ENCODE data around the gene YARS1.

The YARS1 gene

DNA sequence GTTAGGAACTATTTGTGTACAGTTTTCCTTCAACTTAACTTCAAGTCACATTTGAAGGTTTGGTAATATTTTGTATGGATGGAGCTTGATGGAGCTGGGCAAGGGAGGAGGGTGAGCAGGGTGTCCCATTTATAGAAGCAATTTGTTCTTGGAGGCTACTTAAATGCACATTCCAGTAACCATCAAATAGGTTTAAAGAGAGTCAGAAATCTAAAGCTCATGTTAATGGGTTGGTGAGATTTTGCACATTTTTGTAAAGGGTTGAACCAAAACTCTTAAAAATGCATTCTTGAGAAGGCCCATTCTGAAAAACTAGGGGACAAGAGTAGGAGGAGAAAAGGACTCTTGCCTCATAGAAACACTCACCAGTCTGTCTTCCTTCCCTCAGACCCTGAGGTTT is 43.4 kb upstream of the YARS1 start:
- H3K27ac ChIP-seq: no peak overlapping the region
- TF ChIP-seq, protein P1, sequence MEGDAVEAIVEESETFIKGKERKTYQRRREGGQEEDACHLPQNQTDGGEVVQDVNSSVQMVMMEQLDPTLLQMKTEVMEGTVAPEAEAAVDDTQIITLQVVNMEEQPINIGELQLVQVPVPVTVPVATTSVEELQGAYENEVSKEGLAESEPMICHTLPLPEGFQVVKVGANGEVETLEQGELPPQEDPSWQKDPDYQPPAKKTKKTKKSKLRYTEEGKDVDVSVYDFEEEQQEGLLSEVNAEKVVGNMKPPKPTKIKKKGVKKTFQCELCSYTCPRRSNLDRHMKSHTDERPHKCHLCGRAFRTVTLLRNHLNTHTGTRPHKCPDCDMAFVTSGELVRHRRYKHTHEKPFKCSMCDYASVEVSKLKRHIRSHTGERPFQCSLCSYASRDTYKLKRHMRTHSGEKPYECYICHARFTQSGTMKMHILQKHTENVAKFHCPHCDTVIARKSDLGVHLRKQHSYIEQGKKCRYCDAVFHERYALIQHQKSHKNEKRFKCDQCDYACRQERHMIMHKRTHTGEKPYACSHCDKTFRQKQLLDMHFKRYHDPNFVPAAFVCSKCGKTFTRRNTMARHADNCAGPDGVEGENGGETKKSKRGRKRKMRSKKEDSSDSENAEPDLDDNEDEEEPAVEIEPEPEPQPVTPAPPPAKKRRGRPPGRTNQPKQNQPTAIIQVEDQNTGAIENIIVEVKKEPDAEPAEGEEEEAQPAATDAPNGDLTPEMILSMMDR (IDR thresholded peaks at IDR 0.05): no peak
- TF ChIP-seq ZFX (IDR thresholded peaks at IDR 0.05; ENCODE audit: borderline replicate concordance): no peak

DNA sequence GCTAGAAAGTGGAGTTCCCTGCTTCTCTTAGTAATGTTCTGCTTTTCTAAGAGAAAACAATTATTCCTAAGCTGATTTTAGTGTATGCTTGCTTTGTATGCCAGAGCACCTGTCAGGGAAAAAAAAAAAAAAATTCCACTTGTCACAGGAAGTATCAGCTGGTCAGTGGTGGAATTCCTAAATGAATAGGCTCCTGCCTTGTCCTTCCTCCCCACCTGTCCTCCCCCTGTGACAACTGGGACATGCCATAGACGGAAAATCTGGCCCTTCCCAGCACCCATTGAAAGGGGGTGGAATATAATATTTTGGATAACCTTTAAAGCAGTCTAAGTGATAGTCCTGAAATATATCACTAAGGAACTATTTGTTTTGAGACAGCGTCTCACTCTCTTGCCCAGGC is 42.8 kb upstream of the YARS1 start:
- no peak overlapping the region for H3K27ac ChIP-seq
- TF ChIP-seq ZFX (IDR thresholded peaks at IDR 0.05; ENCODE audit: borderline replicate concordance): no peak
- TF ChIP-seq, protein P1 (IDR thresholded peaks at IDR 0.05): no peak

DNA sequence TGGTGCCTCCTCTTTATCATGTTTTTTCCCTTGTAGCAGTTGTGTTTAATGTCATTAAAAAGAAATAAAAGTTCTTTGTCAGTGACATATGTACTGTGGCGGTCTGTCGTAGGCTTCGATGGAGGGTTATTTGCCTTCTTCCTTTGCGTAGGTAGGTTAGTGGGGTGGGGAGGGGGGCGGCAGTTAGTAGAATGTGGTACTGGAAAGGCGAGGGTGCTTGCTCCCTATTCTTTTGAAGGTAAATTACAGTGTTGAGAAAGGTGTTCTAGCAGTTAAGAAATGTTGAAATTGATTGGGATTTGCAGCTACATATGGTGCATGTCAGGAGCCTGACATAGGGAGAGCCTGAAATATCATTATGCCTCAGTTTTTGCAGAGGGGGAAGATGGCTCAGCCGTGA is 41.6 kb upstream of the YARS1 start:
- no peak for TF ChIP-seq ZFX (IDR thresholded peaks at IDR 0.05; ENCODE audit: borderline replicate concordance)
- TF ChIP-seq, protein P1 (IDR thresholded peaks at IDR 0.05): no peak
- H3K27ac ChIP-seq: no peak overlapping the region

DNA sequence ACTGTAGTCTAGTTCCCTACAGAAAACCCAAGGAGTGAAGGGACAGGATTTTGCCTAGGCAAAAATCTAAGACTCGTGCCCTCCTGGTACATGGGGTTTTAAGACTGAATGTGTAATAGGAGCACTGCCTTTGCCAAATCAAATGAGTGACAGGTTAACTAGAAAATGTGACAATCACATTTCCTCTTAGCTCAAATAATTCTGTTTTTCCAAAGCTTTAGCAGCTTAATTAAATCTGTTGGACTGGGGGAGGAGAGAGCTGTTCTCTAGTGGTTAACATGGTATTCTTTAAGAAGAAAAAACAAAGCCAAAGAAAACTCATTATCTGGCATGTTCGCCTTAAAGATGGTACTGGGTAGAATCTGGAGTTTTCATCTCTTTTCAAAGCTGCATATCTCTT is 41.0 kb upstream of the YARS1 start:
- H3K27ac ChIP-seq: no peak overlapping the region
- TF ChIP-seq, protein P1 (IDR thresholded peaks at IDR 0.05): no peak
- no peak for TF ChIP-seq ZFX (IDR thresholded peaks at IDR 0.05; ENCODE audit: borderline replicate concordance)

DNA sequence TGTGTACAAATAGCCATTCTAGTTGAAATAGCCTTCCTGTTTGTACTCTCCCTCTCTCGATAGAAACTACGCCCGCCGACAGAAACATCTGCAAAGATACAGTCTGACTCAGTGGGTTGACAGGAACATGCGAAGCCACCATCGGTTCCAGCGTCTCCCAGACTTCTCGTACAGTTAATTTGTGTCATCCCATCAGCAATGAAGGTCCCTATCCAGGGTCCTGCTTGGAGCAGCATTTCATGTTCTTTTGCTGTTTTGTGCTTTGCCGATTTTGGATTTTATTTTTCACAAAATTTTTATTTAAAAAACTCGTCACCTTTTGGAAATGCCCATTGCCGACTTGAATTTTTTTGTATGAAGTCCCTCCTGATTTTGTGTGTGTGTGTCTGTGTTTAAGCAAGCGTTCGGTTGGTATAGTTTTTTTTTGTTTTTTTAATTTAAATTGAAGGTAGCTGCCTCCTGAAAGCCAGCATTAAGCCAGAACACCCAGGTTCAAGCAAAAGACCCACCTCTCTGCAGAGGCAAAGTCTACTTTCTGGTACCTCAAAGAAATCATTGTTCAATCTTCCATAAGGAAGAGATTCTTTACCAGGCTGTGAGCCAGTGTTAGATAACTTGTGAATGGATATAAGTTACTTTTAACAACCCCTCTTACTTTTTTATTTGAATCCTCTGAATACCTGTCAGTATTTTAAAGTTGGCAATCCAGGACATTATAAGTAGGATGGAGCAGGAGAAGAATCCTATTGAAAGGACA is 38.9 kb upstream of the YARS1 start:
- no peak for TF ChIP-seq ZFX (IDR thresholded peaks at IDR 0.05; ENCODE audit: borderline replicate concordance)
- TF ChIP-seq, protein P1 (IDR thresholded peaks at IDR 0.05): no peak
- H3K27ac ChIP-seq: no peak overlapping the region

DNA sequence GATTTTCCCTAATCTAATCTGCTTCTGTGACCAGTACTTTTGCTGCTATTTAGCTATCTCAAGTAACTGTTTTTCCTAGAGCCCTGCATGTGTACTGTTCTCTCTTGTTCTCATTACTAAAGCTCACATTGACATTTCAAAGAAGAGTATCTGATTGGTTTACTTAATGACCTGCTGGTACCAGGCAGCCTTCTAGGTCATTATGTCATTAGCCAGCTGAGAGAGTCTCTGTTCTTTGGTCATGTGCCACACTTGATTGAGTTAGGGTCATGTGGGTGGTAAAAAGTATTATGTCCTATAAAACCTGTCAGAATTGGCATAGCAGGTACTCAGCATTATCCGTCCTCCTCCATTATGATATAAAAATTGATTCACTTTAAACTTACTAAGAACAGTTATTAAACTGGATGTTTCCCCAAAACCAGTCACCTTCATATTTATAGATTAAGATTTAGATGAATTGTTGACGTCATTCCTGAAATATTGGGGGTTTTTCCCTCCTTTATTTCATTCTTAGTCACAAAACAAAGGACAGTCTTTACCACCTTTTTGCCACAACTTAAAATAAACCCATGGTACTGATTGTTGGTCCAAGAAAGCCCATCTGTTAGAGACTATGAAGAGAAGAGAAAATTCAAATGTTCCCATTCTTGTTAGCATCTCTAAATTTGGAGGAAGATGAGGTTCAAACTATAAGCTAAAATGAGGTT is 31.4 kb upstream of the YARS1 start:
- no peak overlapping the region for H3K27ac ChIP-seq
- TF ChIP-seq, protein P1 (IDR thresholded peaks at IDR 0.05): no peak
- TF ChIP-seq ZFX (IDR thresholded peaks at IDR 0.05; ENCODE audit: borderline replicate concordance): no peak

DNA sequence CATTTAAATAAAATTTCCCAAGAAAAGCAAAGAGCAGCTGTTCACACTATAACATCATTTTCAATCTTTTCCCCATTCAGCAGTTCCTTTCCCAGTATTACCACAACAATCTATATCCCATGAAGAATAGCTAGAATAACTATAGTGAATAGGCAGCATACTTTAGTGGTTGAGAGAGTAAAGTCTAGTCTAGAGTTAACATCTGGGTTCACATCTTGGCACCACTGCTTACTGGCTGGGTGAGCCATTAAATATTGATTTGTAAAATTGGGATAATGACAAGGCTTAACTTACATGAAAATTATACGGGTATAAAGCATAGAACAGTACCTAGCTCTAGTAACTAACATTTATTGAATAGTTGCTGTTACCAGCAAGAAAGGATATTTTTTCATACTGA is 14.7 kb upstream of the YARS1 start:
- TF ChIP-seq, protein P1 (IDR thresholded peaks at IDR 0.05): no peak
- TF ChIP-seq ZFX (IDR thresholded peaks at IDR 0.05; ENCODE audit: borderline replicate concordance): no peak
- H3K27ac ChIP-seq: no peak overlapping the region

Data from 22Rv1 (cell line).